Measurements from ENCODE around the gene PEF1.

The PEF1 gene

DNA sequence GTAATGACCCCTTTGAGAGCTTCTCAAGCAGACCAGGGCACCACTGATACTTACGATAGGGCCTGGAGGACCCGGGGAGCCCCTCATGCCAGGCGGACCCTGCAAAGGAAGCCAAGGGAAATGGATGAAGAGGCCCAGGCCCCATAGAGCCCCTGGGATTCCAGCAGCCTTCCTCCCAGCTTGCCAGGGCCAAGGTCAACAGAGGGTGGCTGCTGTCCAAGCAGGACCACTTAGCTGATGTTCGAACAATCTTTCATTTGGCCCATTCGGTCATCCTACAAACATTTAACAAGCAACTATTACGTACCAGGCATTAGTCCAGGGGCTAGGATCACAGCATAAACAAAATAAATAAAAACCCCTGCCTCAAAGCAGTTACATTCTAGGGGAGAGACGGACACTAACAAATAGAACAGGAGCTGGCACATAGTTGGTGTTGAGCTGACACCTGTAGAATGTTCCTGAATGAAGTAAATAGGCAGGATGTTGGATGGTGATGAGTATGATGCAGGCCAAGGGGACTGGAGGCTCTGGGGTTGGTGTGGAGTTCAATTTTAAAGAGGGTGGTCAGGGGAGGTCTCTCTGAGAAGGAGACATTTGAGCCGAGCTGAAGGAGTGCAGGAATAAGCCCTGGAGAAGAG, 27.0 kb upstream of the PEF1 start:
- DNase-seq (ENCODE audit: low read depth in 2 of 2, low spot score in 1 of 2): no peak

DNA sequence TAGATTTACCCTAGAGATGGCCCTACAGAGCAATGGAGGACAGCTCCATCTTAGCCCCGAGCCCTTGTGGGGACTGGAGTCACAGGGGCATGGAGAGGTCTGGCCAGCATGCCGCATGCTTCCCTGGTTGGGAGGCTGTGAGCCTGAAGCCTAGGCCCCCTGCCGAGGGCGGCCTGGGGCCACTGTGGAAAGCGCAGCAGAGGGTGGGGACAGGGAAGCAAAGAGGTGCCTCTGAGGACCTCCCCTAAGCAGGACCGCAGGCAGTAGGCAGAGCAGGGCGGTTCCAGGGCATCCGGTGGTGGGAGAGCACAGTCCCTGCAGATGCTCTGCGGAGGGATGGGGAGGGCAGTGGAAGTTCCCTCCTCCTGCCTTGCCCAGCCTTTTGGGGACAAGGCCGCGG, 26.5 kb upstream of the PEF1 start:
- no peak for DNase-seq (ENCODE audit: low read depth in 2 of 2, low spot score in 1 of 2)

DNA sequence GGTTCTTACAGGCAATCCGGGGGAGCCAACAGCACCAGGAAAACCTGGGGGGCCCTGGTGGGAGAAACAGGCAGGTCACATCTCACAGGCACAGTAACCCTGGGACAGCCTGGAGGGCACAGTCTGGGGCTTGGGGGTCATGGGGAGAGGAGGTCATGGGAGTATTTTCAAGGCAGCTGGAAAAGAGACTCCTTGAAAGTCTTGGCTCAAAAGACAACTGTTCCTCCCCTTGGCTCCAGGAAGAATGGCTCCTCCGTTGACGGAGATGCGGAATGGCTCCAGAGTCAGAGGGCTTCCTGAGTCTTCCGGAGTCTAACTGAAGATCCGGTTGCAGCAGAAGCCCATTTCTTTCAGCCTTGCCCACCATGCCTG, 25.9 kb upstream of the PEF1 start:
- no peak for DNase-seq (ENCODE audit: low read depth in 2 of 2, low spot score in 1 of 2)

DNA sequence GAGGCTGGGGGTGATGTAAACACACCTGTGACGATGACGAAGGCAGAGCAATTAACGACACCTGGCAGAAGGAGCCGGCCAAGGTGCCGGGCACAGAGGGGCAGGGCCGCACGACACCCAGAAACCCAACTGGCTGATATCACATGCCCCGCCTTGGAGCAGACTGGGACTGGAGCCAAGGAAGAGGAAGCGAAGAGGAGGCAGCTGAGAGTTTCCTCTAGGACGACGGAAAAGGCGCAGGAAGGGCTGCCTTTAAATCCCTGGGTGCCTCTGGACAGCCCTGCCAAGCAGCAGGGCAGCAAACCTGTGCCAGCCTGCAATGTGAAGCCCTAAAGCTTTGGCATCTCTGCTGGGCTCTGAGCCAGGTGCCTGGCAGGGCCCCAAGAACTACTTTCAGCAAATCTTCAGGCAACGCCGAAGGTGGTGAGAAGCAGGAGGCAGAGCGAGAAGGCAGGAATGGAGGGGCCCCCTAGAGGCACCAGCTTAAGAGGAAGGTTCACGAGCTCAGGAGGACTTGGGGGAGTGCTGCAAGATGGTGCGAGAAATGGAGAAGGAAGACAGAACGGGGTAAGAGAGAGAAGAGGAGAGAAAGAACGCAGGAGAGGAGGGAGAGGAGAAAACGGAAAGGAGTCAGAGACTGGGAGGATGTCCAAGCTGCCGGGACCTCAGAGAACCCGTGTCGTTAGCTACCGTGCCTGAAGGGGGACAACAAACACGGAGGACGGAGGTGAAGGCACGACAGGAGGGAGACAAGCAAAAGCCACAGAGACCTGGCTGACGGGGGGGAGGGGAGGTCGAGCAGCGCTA, 25.3 kb upstream of the PEF1 start:
- DNase-seq (ENCODE audit: low read depth in 2 of 2, low spot score in 1 of 2): no peak

DNA sequence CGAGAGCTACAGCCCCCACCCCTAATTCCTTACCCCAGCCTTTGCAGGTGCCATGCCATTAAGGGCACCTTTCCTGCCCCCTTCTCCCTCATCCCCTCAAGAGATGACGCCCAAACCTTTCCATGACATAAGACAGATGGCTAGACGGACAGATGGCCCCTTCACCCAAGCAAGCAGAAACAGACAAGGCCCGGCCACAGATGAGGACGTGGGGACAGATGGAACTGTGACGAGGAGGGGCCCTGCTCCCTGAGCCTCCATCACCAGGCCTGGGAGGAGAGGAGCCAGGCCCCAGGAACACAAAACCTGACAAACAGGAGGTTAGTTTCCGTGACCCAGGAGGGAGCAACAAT, 24.7 kb upstream of the PEF1 start:
- DNase-seq (ENCODE audit: low read depth in 2 of 2, low spot score in 1 of 2): no peak

DNA sequence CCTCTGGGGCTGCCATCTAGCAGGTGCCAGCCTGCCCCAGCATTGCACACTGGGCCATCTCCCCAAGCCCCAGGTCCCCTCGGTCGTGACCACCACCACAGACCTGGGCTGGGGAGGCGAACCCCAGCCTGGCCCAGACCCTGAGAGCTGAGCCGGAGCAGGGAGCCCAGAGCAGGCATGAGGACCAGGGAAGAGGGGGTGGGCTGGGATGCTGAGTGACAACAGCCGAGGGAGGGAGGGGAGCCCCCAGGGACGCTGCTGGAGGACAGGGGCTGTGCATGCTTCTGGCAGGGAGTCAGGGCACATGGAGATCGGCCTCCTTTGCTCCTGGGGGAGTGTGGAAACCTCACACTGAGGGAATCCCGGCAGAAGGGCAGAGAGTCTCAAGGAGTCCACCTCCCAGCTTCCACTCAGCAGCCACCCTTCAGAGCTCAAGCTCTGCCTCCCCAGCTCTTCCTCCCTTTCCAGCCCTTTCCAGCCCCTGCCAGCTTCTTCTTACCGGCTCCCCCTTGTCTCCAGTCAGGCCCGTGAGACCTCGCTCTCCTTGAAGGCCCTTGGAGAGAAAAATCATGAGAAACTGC, 23.7 kb upstream of the PEF1 start:
- no peak for DNase-seq (ENCODE audit: low read depth in 2 of 2, low spot score in 1 of 2)

DNA sequence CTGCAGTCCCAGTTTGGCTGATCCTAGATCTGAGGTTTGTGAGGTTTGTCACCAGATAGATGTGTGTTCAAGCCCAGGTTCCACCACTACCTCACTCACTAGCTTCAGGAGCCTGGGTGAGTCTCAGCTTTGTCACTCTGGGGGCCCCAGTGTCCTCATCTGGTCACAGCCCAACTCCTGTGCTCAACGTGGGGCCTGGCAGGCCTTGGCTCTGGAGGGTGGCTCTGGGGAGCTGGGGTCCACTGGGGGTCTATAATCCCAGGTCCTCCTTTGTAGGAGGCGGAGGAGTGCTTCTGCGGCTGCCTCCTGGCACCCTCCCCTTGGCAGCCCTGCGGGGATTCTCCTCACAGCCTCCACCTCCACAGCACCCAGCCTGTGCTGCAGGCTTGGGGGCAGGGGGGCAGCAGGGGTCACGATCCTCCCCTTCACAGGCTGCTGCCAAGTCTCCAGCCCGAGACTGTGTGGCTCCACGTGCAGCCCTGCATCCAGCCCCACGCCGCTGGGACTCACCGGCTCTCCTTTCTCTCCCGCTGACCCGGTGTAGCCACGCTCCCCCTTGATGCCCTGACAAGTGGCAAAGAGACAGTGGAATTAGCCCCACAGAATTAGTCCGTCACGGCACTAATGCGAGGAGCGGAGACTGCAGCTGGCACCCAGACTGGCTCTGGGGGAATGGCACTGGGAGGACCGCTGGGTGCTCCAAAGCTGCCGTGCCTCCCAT, 22.5 kb upstream of the PEF1 start:
- DNase-seq (ENCODE audit: low read depth in 2 of 2, low spot score in 1 of 2): no peak

DNA sequence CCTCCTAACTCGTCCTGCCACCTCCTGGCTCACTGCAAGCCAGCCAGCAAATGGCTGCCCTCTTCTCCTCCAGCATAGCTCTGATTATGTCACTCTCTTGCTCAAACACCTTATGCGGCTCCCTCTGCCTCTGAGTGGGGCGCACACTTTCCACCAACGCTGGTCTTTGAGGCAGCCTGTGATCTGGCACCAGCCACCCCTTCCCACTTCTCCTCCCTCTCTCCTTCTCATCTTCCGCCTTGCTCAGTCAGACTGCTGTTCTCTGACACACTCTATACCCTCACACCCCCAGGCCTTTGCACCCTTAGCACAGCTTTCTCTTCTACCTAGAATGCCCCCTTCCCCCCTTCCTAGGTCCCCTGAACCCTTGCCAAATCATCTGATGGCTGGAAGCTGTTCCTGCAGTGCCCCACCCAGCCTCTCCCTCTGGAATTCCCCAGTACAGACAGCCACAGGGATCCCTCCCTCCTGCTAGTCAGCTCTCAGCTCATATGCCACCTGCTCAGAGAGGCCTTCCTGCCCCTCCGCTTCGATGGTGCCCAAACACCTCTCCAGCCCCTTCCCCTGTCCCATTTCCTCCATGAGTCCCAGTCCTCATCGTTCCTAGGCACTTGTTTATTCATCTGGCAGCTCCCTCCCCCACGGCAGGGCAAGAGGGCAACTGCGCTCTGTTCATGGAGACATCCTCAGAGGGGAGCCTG, 21.7 kb upstream of the PEF1 start:
- DNase-seq (ENCODE audit: low read depth in 2 of 2, low spot score in 1 of 2): no peak

DNA sequence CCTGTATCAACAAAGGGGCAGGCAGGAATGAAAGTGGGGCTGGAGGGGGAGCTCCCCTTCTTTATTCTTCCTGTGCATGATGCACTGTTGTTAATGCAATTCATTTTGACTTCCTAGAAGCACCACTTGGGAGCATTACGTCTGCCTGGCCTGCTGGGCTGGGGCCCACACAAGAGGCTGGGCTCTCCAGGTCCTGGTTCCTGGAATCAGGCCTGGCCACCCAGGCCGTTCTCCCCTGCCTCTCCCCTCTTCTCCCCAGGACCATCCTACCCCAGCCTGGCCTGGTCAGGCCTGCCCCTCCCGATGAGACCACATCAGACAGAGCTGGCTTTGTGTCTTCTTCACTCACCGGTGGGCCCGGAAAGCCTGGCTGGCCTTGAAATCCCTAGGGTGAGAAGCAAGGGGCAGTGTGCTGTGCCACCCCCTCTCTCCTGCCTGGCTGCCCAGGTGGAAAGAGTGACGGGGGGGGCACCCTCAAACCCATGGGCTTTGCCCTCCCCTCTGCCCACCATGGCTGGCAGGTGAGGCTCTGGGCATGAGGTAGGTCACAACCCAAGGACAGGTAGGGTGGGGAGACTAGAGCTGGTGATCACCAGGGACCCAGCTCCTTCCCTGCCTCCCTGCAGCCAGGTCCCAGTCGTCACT, 20.7 kb upstream of the PEF1 start:
- DNase-seq (ENCODE audit: low read depth in 2 of 2, low spot score in 1 of 2): no peak

DNA sequence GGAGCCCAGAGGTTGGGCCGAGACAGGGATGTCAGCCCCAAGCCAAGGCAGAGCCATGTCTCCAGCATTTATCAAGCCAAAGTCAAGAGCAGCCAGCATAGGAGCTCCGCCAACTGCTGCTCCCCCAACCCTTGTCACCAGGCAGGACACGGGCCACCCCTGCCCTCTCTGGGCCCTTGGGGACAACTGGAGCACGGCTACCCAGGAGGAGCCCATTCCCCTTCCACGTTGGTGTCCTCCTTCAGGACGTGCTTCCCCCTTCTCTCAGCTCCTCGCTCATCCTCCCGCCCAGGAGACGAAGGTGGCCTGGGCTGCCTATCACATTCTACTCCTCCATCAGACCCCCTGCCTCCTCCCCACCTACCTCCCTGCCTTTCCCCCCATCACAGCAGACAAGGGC, 19.9 kb upstream of the PEF1 start:
- DNase-seq (ENCODE audit: low read depth in 2 of 2, low spot score in 1 of 2): no peak

DNA sequence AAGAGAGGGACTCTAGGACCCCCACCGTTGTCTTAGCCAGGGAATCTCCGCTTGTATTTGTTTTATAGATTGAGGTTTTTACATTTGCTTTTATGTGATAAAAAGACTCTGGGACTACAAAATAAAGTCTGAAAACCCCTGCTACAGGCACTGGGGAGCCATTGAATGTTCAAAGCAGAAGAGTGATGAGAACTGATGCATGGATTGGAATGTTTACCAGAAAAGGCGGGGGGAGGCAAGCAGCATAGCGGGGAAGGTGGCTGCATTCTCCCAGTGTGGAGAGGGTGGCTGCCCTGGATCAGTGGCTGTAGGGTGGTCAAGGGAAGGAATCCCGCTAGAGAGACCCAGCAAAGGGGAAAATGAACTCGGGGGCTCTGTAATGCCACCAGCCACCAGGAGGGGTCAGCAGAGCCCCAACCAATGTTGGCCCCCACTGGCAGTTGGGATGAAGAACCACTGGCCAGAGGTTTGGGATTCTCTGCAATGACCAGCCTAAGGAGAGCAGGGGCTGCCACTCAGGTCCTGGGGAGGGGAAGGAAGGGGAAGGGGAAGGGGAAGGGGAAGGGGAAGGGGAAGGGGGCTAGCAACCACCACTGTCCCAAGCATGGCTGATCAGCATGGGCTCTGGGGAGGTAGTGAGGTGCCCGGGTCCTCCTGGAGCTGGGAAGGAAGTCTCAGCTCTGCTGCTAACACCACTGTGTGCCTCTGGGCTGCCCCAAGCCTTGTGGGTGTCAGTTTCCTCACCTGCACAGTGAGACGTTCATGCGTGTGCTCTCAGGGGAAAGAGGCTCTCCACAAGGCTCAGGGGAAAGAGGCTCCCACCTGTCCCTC, 19.2 kb upstream of the PEF1 start:
- peak; percentile 29 to 44 for DNase-seq (ENCODE audit: low read depth in 2 of 2, low spot score in 1 of 2)

DNA sequence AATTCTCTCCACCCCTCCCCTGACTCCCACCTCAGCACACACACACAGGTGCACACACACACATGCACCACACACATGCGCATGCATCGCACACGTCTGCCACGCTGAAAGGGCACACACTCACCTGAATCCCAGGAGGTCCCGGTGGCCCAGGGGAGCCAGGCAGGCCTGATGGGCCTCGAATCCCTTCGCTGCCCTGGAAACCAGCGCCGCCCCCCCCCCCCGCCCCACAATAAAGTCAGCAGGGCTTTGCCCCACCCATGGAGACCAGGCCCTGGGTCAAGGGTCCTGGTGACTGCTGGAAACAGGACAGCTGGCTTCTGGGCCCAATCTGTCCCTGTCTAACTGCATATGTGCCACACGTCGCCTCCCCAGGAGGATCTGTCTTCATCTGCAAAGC, 17.8 kb upstream of the PEF1 start:
- DNase-seq (ENCODE audit: low read depth in 2 of 2, low spot score in 1 of 2): no peak

DNA sequence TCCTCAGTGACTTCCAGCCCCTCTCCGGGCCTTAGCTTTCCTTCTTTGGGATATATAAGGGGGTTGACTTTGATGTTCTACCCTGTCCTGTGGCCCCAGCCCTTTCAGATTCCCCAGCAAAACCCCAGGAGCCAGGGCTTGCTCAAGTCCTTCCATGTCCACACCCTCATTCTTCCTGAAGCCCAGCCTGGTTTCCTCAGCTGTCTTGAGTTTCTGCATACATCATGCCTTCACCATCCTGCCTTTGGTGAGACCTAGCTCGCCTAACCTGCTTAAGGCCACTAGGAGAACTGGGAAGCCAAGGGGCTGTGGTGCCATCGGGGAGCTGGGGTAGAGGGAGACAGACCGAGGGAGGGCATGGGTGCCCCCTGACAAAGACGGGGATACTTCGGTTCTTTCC, 17.2 kb upstream of the PEF1 start:
- DNase-seq (ENCODE audit: low read depth in 2 of 2, low spot score in 1 of 2): no peak

DNA sequence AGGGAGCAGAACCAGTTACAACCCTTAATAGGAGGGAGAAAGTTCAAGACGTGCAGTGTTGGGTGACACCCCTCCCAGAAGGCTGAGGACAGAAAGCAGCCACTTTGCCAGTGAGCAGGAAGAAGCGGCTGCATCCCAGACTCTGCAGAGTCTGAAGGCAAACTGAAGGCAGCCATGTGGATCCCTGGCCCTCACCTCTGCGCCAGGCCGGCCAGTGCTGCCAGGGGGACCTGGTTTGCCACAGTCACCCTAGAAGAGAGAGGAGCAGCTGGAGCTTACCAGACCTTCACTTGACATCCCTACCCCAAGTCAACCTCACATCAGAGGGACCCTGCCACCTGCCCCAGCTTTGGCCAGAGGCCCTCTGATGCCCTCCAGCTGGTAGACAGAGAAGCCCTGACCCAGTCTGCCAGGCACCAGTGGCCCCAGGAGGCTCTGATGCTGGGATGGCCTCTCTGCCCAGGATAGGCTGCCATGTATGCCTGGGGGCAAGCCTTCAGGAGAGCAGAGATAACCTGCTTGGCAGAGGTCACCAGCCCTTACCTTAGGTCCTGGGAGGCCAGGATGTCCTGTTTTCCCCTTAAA, 16.3 kb upstream of the PEF1 start:
- DNase-seq (ENCODE audit: low read depth in 2 of 2, low spot score in 1 of 2): no peak

DNA sequence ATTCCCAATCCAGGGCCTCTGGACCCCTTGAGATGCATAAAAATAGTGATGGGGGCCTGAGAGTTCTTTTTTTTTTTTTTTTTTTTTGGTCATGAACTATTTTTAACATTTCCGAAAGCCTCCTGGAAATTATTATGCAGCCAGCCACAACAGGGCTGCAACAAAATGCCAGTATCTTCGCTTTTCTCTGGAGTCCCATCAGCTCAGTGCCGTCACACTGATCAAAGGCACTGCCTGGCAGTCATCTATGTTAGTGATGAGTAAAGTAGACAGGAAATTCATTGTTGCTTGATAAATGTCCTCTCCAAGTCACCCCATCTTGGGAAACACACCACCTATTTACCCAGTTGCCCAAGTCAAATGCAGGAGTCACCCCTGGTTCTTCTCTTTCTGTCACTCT, 15.2 kb upstream of the PEF1 start:
- no peak for DNase-seq (ENCODE audit: low read depth in 2 of 2, low spot score in 1 of 2)

DNA sequence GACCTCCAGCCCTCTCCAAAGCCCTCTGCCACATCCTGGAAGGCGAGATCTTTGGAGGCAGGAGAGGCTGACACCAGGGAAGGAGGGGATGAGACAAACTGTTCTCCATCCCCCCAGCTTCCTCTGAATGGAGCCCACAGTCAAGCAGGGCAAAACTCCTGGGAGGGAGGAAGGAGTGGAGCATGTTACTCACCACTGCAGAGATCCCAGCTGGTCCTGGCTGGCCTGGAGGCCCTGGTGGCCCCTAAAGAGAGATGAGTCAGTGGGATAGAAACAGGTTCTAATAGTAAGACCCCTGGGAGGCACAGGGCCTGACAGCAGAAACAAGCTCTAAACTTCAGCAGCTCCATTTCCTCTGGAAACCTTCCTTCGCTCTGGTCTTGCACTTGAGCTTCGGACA, 14.0 kb upstream of the PEF1 start:
- DNase-seq (ENCODE audit: low read depth in 2 of 2, low spot score in 1 of 2): no peak

DNA sequence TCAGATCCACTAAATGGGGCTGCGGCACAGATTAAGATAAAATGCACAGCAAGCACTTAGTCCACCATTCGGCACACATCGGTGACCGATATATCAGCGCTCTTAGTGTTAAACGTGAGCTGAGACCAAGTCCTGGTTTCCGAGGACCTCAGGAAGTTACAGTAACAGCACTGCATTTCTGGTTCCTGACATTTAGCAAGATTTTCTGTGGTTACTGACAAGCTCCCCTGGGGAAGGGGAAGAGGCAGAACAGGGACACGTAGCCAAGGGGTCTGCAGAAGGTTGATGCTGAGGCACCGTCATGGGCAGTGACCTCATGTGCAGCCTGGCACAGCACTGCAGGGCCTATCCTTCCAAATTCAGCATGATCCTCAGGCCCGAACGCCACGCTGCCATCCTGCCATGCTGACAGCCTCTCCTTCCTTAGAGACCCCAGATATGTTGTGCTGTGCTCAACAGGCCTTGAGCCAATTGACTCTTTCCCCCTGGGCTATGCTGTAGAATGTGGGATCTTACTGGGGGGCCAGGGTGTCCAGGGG, 13.4 kb upstream of the PEF1 start:
- DNase-seq (ENCODE audit: low read depth in 2 of 2, low spot score in 1 of 2): no peak

DNA sequence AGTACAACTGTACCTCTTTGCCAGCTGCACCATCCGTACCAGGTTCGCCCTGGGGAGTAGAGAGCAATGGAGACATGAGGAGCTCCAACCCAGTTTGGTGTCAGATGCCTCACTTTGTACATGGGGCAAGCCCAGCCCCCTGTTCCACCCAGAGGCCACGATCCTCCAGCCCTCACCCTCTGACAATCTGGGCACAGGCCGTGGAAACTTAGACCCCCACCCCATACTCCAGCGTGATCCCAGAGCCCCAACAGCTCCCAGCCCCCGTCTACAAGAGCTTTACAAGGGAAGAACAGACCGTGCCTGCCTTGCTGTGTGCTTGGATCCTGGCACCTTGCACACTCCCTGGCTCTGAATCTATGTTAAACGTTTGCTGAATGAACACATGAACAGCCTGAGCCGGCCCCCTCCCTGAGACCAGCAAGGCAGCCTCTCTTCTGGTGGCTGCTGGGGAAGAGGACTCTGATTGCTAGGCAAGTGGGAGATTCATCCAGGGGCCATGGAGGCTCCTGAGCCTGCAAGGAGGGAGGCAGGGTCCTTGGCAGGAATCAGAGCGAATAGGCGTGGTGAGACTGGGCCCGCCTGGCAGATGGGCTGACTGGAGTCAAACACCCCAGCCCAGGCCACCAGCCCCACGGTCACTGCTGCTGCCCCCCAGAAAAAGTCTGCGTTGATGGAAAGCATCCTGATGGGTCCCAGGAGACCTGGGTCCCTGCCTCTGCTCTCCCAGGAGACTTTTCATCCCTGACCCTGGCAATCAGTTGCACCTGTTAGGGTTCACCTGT, 12.5 kb upstream of the PEF1 start:
- no peak for DNase-seq (ENCODE audit: low read depth in 2 of 2, low spot score in 1 of 2)

DNA sequence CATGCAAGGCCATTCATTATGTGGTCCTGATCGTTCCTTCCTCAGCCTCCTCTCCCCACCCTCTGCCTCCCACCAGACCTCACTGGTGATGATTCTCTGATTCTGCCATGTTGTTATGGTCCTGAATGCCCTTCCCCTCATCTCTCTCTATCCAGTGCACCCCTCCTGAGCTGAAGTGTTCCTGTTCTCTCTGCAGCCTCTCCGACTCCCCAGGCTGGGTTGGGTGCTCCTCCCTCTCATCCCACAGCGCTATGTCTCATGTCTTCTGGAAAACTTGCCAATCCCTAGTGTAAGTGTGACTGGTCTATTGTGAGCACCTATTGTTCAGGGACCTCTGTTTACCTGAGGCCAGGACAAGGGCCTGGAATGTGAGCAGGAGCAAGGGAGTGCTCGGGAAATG, 11.1 kb upstream of the PEF1 start:
- DNase-seq (ENCODE audit: low read depth in 2 of 2, low spot score in 1 of 2): no peak

All from stimulated activated CD8-positive, alpha-beta memory T cell treated with anti-CD3 and anti-CD28 coated beads, Interleukin-4, amount 100 ng/mL, for 1 hour (primary cell).